Measurements from ENCODE around the gene PDZRN3. TPM values are rescaled to one million over a fixed set of nuclear protein-coding genes. Genes with fewer than 3 reads are reported as not detected.

Gene PDZRN3
- total and polyA plus RNA-seq, 4 donors, result 0.69 to 1.8 (median 0.92) TPM

GRCh38 chr3:73479325-73479724 lies 145.4 kb downstream of the PDZRN3 start:
- DNase-seq (ENCODE audit: low spot score), result no peak
- Histone ChIP-seq H3K4me1 (ENCODE audit: control insufficient read depth in 4 of 4, insufficient read depth in 4 of 4, low read length in 3 of 4) (no peaks in the 10 kb centered on the region), H3K9ac (ENCODE audit: low read depth in 1 of 2, low read length in 2 of 2) (no peak overlapping the region), H3K36me3 (ENCODE audit: control insufficient read depth in 4 of 4, insufficient read depth in 3 of 4, low read depth in 1 of 4, low read length in 3 of 4) (no peaks in the 10 kb centered on the region), H3K27me3 (ENCODE audit: control insufficient read depth in 4 of 4, insufficient read depth in 4 of 4, low read length in 3 of 4) (peaks cover 0 to 3% (median 0%) of the 10 kb centered on the region in 4 donors), H3K27ac (ENCODE audit: low read depth in 1 of 2, low read length in 2 of 2) (no peak overlapping the region), H3K4me3 (ENCODE audit: low read depth in 1 of 3, low read length in 3 of 3) (no peak overlapping the region), H3K9me3 (ENCODE audit: control insufficient read depth in 4 of 4, low read length in 3 of 4) (peaks cover 0 to 3% (median 0%) of the 10 kb centered on the region in 4 donors)
- WGBS, result 90% methylated on average over 5 of the region's 5 CpGs
- TF ChIP-seq TAF1 (conservative IDR thresholded peaks at IDR 0.05) (no peak), FOXA1 (IDR thresholded peaks at IDR 0.05) (no peak), GABPA (IDR thresholded peaks at IDR 0.05 in 1 of 2, conservative IDR thresholded peaks at IDR 0.05 in 1 of 2) (no peak)

- 90% methylated on average over 1 of the region's 1 CpG for WGBS
- TF ChIP-seq EGR1 (IDR thresholded peaks at IDR 0.05; ENCODE audit: low read depth in 2 of 2), result no peak
- H3K9me3 ChIP-seq (ENCODE audit: control insufficient read depth in 4 of 4, low read length in 3 of 4), result peaks cover 0 to 3% (median 0%) of the 10 kb centered on the region in 4 donors
- H3K36me3 ChIP-seq (ENCODE audit: control insufficient read depth in 4 of 4, insufficient read depth in 3 of 4, low read depth in 1 of 4, low read length in 3 of 4), result no peaks in the 10 kb centered on the region
- H3K27me3 ChIP-seq (ENCODE audit: control insufficient read depth in 4 of 4, insufficient read depth in 4 of 4, low read length in 3 of 4), result peaks cover 0 to 3% (median 0%) of the 10 kb centered on the region in 4 donors
- no peak overlapping the region for H3K4me3 ChIP-seq (ENCODE audit: low read depth in 1 of 3, low read length in 3 of 3)
- no peaks in the 10 kb centered on the region for H3K4me1 ChIP-seq (ENCODE audit: control insufficient read depth in 4 of 4, insufficient read depth in 4 of 4, low read length in 3 of 4)
- no peak overlapping the region for H3K27ac ChIP-seq (ENCODE audit: low read depth in 1 of 2, low read length in 2 of 2)
- DNase-seq (ENCODE audit: low spot score), result no peak
- no peak overlapping the region for H3K9ac ChIP-seq (ENCODE audit: low read depth in 1 of 2, low read length in 2 of 2)
Measured at GRCh38 chr3:73478858-73479257, 145.9 kb downstream of the PDZRN3 start.

- H3K4me3 ChIP-seq (ENCODE audit: low read depth in 1 of 3, low read length in 3 of 3), result no peak overlapping the region
- no peaks in the 10 kb centered on the region for H3K27me3 ChIP-seq (ENCODE audit: control insufficient read depth in 4 of 4, insufficient read depth in 4 of 4, low read length in 3 of 4)
- no peaks in the 10 kb centered on the region for H3K36me3 ChIP-seq (ENCODE audit: control insufficient read depth in 4 of 4, insufficient read depth in 3 of 4, low read depth in 1 of 4, low read length in 3 of 4)
- WGBS, result 74% methylated on average over 2 of the region's 2 CpGs
- H3K9ac ChIP-seq (ENCODE audit: low read depth in 1 of 2, low read length in 2 of 2), result no peak overlapping the region
- no peaks in the 10 kb centered on the region for H3K4me1 ChIP-seq (ENCODE audit: control insufficient read depth in 4 of 4, insufficient read depth in 4 of 4, low read length in 3 of 4)
- no peak overlapping the region for H3K27ac ChIP-seq (ENCODE audit: low read depth in 1 of 2, low read length in 2 of 2)
- no peak for DNase-seq (ENCODE audit: low spot score)
- TF ChIP-seq RAD21 (IDR thresholded peaks at IDR 0.05) (no peak), JUND (IDR thresholded peaks at IDR 0.05) (no peak), TAF1 (conservative IDR thresholded peaks at IDR 0.05) (no peak), EGR1 (IDR thresholded peaks at IDR 0.05; ENCODE audit: low read depth in 2 of 2) (no peak), SP1 (IDR thresholded peaks at IDR 0.05) (no peak), FOXA2 (IDR thresholded peaks at IDR 0.05) (no peak), MAX (IDR thresholded peaks at IDR 0.05) (no peak), FOXA1 (IDR thresholded peaks at IDR 0.05) (no peak), HNF4A (conservative IDR thresholded peaks at IDR 0.05) (no peak), NR2F2 (IDR thresholded peaks at IDR 0.05) (no peak), RXRA (IDR thresholded peaks at IDR 0.05) (no peak), ZBTB33 (IDR thresholded peaks at IDR 0.05) (no peak), YY1 (IDR thresholded peaks at IDR 0.05) (no peak), CTCF (IDR thresholded peaks at IDR 0.05; ENCODE audit: low read depth, low read length, missing input control) (no peak)
- peaks cover 0 to 3% (median 0%) of the 10 kb centered on the region in 4 donors for H3K9me3 ChIP-seq (ENCODE audit: control insufficient read depth in 4 of 4, low read length in 3 of 4)
Measured at GRCh38 chr3:73475717-73476116, 149.0 kb downstream of the PDZRN3 start.
